GM18951 (cell line): ENCODE measurements around the gene SARNP.

Experiments
- POLR2A ChIP-seq: IDR thresholded peaks from 4 replicates; pipeline ENCODE4 v1.6.1; 2011; ENCODE audit warnings: mild to moderate bottlenecking; ENCODE audit not compliant: insufficient read length, insufficient read depth; ENCODE audit errors: extremely low read depth
- in situ Hi-C: fragments of 300-500 bp; cut with MboI; formaldehyde crosslinking; loops from one replicate; pipeline ENCODE4 v1.12.0; 2022; ENCODE audit warnings: low sequenced_read_pairs, mixed read lengths, inconsistent platforms; ENCODE audit not compliant: unreplicated experiment

The SARNP gene

GRCh38 chr12:55728186-55728938 lies 89.2 kb downstream of the SARNP start:
- TF ChIP-seq POLR2A, result no peak
- in situ Hi-C loops, result no loop called here

- TF ChIP-seq POLR2A, result no peak
- in situ Hi-C loops, result no loop called here
Observed at GRCh38 chr12:55727643-55728185, 89.8 kb downstream of the SARNP start.

GRCh38 chr12:55726971-55727370 lies 90.6 kb downstream of the SARNP start:
- TF ChIP-seq POLR2A, result no peak
- in situ Hi-C loops, result no loop called here

GRCh38 chr12:55725556-55725955 lies 92.0 kb downstream of the SARNP start:
- TF ChIP-seq POLR2A, result no peak
- in situ Hi-C loops, result no loop called here

GRCh38 chr12:55724940-55725309 lies 92.6 kb downstream of the SARNP start:
- in situ Hi-C loops, result no loop called here
- no peak for TF ChIP-seq POLR2A

- no peak for TF ChIP-seq POLR2A
- in situ Hi-C loops, result no loop called here
Observed at GRCh38 chr12:55724226-55724939, 93.1 kb downstream of the SARNP start.

- in situ Hi-C loops, result no loop called here
- TF ChIP-seq POLR2A, result peak; percentile 20
Observed at GRCh38 chr12:55723516-55724225, 93.9 kb downstream of the SARNP start.

- TF ChIP-seq POLR2A, result no peak
- in situ Hi-C loops, result no loop called here
Observed at GRCh38 chr12:55722948-55723347, 94.6 kb downstream of the SARNP start.

GRCh38 chr12:55721601-55722213 lies 95.8 kb downstream of the SARNP start:
- in situ Hi-C loops, result no loop called here
- TF ChIP-seq POLR2A, result no peak

GRCh38 chr12:55720894-55721444 lies 96.6 kb downstream of the SARNP start:
- no peak for TF ChIP-seq POLR2A
- in situ Hi-C loops, result no loop called here

- no peak for TF ChIP-seq POLR2A
- in situ Hi-C loops, result no loop called here
Observed at GRCh38 chr12:55720071-55720564, 97.4 kb downstream of the SARNP start, which contains the start of gene RDH5. Gene RDH5, plus strand, starts transcription at chr12:55720393. Its CDS starts 792 bp downstream, at chr12:55721185.

- in situ Hi-C loops, result no loop called here
- TF ChIP-seq POLR2A, result no peak
Observed at GRCh38 chr12:55719371-55719770, 98.2 kb downstream of the SARNP start.
